Stimulated activated naive CD8-positive, alpha-beta T cell treated with anti-CD3 and anti-CD28 coated beads, Interleukin-15, Interleukin-2, amounts not matched to agents 100 ng/mL and 50 ng/mL, for 24 hours (primary cell): ENCODE measurements around the gene WSCD2.

ENCODE experiments used
- H3K27ac Mint-ChIP-seq: one replicate; pipeline ENCODE4 v1.8.0; 2021; ENCODE audit warnings: mild to moderate bottlenecking, mixed read lengths
- H3K27me3 Mint-ChIP-seq: one replicate; pipeline ENCODE4 v1.8.0; 2021; ENCODE audit warnings: mixed read lengths
- H3K36me3 Mint-ChIP-seq: one replicate; pipeline ENCODE4 v1.8.0; 2021; ENCODE audit warnings: low read depth, mixed read lengths
- H3K4me1 Mint-ChIP-seq: one replicate; pipeline ENCODE4 v1.8.0; 2021; ENCODE audit warnings: low read depth, mixed read lengths
- H3K4me3 Mint-ChIP-seq: one replicate; pipeline ENCODE4 v1.8.0; 2021; ENCODE audit warnings: mild to moderate bottlenecking, mixed read lengths
- H3K9me3 Mint-ChIP-seq: one replicate; pipeline ENCODE4 v1.8.0; 2021; ENCODE audit warnings: mixed read lengths

Gene WSCD2

GRCh38 chr12:108231909-108232434 lies 102.9 kb downstream of the WSCD2 start:
- H3K36me3 Mint-ChIP-seq: no peaks in the 10 kb centered on the region
- H3K4me1 Mint-ChIP-seq: no peaks in the 10 kb centered on the region
- peaks cover 29% of the 10 kb centered on the region for H3K27me3 Mint-ChIP-seq
- H3K9me3 Mint-ChIP-seq: peaks cover 4% of the 10 kb centered on the region
- H3K27ac Mint-ChIP-seq: no peak overlapping the region
- no peak overlapping the region for H3K4me3 Mint-ChIP-seq

GRCh38 chr12:108232565-108232964 lies 103.5 kb downstream of the WSCD2 start:
- Mint-ChIP-seq H3K9me3 (peaks cover 2% of the 10 kb centered on the region), H3K27me3 (peaks cover 31% of the 10 kb centered on the region), H3K4me3 (no peak overlapping the region), H3K36me3 (no peaks in the 10 kb centered on the region), H3K27ac (no peak overlapping the region), H3K4me1 (no peaks in the 10 kb centered on the region)

DNA sequence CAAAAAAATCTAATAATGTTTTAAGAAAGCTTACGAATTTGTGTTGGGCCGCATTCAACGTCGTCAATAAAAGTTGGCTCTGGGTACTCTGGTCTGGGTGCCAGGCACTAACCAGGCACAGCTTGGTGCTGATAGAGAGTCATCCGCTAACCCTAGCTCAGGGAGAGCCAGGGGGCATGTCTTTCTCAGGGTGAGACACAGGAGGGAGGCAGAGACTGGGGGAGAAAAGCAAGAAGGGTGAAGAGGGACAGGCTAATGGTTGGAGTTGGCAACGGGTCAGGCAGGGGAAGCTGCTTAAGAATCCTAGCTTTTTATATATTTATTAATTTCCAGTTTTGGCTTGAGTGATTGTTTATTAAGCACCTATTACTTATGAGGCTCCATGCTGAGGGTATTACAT lies 105.1 kb downstream of the WSCD2 start:
- Mint-ChIP-seq H3K27me3 (peaks cover 34% of the 10 kb centered on the region), H3K36me3 (no peaks in the 10 kb centered on the region), H3K4me3 (no peak overlapping the region), H3K4me1 (no peaks in the 10 kb centered on the region), H3K27ac (no peak overlapping the region), H3K9me3 (no peaks in the 10 kb centered on the region)

DNA sequence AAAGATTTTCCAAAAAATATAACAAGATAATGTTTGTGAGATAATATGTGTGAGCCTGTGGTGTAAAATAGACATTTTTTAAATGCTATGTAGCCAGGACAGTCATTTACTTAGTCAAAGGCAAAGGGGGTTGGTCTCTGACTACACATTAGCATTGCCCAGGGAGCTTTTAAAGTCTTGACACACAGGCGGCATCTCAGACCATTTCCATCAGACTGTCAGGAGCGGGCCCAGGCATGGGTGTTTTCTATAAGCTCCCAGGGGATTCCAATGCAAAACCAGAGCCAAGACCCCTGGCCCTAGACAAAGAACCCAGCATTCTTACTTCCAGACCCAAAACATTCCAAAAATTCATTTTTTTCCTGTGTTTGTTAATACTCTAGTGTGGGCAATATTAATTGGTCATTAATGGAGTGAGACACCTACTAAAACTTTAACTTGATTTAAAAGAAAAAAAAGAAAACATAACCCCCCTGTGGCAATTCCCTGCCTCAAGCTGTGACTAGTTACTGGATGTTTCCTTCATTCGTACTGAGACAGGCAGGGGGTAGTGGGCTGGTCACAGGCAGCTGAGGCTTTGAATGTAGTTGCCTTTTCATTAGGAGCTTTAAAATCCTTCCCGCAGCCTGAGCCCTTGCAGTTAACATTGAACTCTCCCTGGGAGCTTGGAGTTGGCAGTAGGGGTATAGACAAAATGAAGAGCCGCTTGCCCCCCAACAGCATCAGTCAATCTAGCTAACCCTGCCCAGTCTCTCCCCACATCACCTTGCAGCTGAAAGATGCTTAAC lies 106.3 kb downstream of the WSCD2 start:
- Mint-ChIP-seq H3K27ac (no peak overlapping the region), H3K36me3 (no peaks in the 10 kb centered on the region), H3K27me3 (peaks cover 31% of the 10 kb centered on the region), H3K4me3 (no peak overlapping the region), H3K4me1 (no peaks in the 10 kb centered on the region), H3K9me3 (no peaks in the 10 kb centered on the region)

DNA sequence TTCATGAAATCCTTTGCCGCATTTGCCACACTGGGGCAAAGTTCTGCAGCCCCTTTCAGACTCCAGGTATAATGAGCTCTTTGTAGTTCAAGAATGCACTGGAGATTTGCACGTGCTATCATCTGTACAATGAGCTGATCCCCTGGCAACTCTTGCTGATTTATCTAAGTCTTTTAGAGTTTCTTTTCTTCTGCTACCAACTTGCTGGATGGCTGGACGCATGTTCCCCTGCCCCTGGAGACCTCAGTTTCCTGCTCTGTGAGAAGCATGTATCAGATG lies 106.8 kb downstream of the WSCD2 start:
- Mint-ChIP-seq H3K9me3 (no peaks in the 10 kb centered on the region), H3K27ac (no peak overlapping the region), H3K4me1 (no peaks in the 10 kb centered on the region), H3K4me3 (no peak overlapping the region), H3K27me3 (peaks cover 26% of the 10 kb centered on the region), H3K36me3 (no peaks in the 10 kb centered on the region)

DNA sequence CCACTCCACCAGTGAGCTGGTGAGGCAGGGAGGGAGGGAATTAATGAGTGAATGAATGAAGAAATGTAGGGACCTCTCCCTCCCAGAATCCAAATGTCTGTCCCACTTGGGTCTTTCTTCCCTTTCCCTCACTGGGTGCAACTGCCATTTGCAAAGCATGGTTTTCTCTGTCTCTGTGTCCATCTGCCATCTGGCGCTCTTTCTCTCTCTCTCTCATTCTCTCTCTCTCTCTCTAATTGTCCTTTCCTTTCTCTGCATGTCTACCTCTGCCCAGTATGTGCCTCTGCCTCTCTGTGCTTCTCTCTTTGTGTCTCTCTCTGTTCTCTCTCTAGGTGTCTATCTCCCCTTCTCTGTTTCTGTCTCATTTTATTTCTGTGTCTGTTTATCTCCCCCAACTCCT lies 107.3 kb downstream of the WSCD2 start:
- Mint-ChIP-seq H3K9me3 (no peaks in the 10 kb centered on the region), H3K4me3 (no peak overlapping the region), H3K27me3 (peaks cover 25% of the 10 kb centered on the region), H3K36me3 (no peaks in the 10 kb centered on the region), H3K4me1 (no peaks in the 10 kb centered on the region), H3K27ac (no peak overlapping the region)

DNA sequence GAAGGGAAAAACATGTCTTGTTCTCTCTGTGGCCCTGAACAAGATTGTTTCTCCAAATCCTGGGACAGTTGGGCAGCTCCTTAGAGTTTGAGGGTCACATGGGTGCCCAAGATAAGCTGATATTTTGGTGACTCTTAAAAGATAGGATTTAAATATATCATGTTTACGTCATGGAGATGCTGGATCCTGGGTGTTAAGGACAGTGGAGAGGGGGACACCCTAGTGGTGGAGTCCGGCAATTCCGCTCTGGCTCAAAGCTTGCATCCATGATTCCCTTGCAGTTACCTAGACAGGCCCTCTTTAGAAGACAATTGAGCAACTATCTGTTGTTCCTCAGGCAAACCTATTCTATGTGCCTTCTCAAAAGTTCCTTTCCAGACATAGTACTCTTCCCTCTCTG lies 108.2 kb downstream of the WSCD2 start:
- no peaks in the 10 kb centered on the region for H3K9me3 Mint-ChIP-seq
- H3K27me3 Mint-ChIP-seq: peaks cover 17% of the 10 kb centered on the region
- no peaks in the 10 kb centered on the region for H3K4me1 Mint-ChIP-seq
- H3K4me3 Mint-ChIP-seq: no peak overlapping the region
- H3K36me3 Mint-ChIP-seq: no peaks in the 10 kb centered on the region
- H3K27ac Mint-ChIP-seq: no peak overlapping the region

GRCh38 chr12:108238474-108238873 lies 109.4 kb downstream of the WSCD2 start:
- Mint-ChIP-seq H3K4me3 (no peak overlapping the region), H3K27ac (no peak overlapping the region), H3K4me1 (no peaks in the 10 kb centered on the region), H3K36me3 (no peaks in the 10 kb centered on the region), H3K27me3 (peaks cover 16% of the 10 kb centered on the region), H3K9me3 (no peaks in the 10 kb centered on the region)

- Mint-ChIP-seq H3K27ac (no peak overlapping the region), H3K4me1 (no peaks in the 10 kb centered on the region), H3K36me3 (no peaks in the 10 kb centered on the region), H3K9me3 (no peaks in the 10 kb centered on the region), H3K4me3 (no peak overlapping the region), H3K27me3 (peaks cover 16% of the 10 kb centered on the region)
Observed at GRCh38 chr12:108239378-108239777, 110.3 kb downstream of the WSCD2 start.

DNA sequence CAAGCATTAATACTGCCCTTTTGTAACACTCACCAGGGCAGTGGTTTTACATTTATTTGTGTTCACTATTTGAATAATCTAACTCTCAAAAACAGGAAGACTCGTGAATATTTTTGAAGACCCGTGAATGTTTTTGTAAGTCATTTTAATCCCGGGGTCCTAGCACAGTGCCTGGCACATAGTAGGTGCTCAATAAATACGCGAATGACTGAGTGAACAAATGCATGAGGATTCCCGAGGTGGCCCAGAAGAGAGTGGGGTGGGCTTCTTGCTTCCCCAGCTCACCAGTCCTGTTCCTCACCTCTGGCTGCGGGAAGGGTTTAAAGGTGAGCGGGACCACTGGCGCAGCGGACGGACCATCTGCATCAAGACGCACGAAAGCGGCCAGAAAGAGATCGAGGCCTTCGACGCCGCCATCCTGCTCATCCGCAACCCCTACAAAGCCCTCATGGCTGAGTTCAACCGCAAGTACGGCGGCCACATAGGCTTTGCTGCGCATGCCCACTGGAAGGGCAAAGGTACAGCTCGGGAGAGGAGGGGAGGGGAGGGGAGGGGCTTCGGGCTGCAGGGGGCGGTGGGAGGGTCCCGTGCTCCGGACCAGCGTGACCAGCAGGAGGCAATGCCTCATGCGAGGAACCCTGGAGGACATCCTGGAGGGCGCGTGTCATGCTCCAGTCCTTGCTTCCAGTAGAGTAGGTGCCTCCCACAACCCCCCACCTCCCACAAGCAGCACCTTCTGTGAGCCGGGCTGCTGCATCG lies 111.1 kb downstream of the WSCD2 start:
- H3K27me3 Mint-ChIP-seq: peaks cover 16% of the 10 kb centered on the region
- no peaks in the 10 kb centered on the region for H3K36me3 Mint-ChIP-seq
- H3K9me3 Mint-ChIP-seq: no peaks in the 10 kb centered on the region
- no peak overlapping the region for H3K4me3 Mint-ChIP-seq
- H3K4me1 Mint-ChIP-seq: no peaks in the 10 kb centered on the region
- no peak overlapping the region for H3K27ac Mint-ChIP-seq

DNA sequence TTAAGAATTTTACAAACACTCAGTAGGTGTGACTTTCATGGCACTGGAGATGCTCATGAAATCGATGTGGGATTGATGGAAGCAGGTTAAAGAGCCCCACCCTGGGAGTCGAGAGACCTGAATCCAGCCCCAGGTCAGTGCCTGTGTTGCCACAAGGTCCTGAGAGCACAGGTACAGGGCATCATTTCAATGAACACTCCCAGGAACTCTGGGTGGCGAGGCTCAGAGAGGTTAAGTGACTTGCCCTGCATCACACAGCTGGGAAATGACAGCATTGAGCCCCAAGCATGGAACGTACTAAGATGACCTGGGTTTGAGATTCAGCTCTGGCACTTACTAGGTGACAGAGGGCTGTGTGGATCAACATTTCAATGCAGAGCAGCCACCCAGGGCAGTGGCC lies 111.8 kb downstream of the WSCD2 start:
- no peaks in the 10 kb centered on the region for H3K36me3 Mint-ChIP-seq
- H3K9me3 Mint-ChIP-seq: no peaks in the 10 kb centered on the region
- H3K4me1 Mint-ChIP-seq: no peaks in the 10 kb centered on the region
- H3K27me3 Mint-ChIP-seq: peaks cover 16% of the 10 kb centered on the region
- H3K27ac Mint-ChIP-seq: no peak overlapping the region
- no peak overlapping the region for H3K4me3 Mint-ChIP-seq

GRCh38 chr12:108241986-108242703 lies 113.1 kb downstream of the WSCD2 start:
- no peaks in the 10 kb centered on the region for H3K4me1 Mint-ChIP-seq
- H3K27me3 Mint-ChIP-seq: peaks cover 11% of the 10 kb centered on the region
- no peaks in the 10 kb centered on the region for H3K36me3 Mint-ChIP-seq
- H3K9me3 Mint-ChIP-seq: no peaks in the 10 kb centered on the region
- no peak overlapping the region for H3K4me3 Mint-ChIP-seq
- H3K27ac Mint-ChIP-seq: no peak overlapping the region

- Mint-ChIP-seq H3K27me3 (peaks cover 11% of the 10 kb centered on the region), H3K36me3 (no peaks in the 10 kb centered on the region), H3K4me3 (no peak overlapping the region), H3K27ac (no peak overlapping the region), H3K9me3 (no peaks in the 10 kb centered on the region), H3K4me1 (no peaks in the 10 kb centered on the region)
Observed at GRCh38 chr12:108247130-108247529, 118.0 kb downstream of the WSCD2 start.

DNA sequence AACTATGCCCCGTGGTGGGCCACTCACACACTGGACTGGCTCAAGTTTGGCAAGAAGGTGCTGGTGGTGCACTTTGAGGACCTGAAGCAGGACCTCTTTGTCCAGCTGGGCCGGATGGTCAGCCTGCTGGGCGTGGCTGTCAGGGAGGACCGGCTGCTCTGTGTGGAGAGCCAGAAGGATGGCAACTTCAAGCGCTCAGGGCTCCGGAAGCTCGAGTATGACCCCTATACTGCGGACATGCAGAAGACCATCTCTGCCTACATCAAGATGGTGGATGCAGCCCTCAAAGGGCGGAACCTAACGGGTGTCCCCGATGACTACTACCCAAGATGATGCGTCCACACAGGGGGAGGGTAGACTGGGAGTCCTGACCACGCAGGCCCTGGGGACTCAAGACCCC lies 118.9 kb downstream of the WSCD2 start:
- Mint-ChIP-seq H3K36me3 (no peaks in the 10 kb centered on the region), H3K4me3 (no peak overlapping the region), H3K9me3 (no peaks in the 10 kb centered on the region), H3K27ac (no peak overlapping the region), H3K4me1 (no peaks in the 10 kb centered on the region), H3K27me3 (peaks cover 12% of the 10 kb centered on the region)

DNA sequence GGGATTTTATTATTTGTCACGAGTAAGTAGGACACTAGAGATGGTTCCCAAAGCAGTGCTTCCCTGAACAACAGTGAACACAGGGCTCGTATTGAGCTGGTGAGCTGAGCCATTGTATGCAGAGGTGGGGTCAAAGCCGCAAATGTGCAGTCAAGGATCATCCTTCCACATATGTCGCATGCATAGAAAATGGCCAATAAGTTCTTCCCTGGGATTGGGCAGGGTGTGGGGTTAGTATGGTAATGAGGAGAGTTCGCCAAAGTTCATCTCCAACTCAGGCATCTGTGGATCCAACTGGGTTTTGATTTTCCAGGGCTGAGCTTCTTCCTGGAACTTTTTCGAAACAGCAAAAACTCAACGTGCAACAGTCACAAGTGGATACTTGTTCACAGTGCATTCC lies 123.4 kb downstream of the WSCD2 start:
- H3K4me1 Mint-ChIP-seq: no peaks in the 10 kb centered on the region
- no peaks in the 10 kb centered on the region for H3K9me3 Mint-ChIP-seq
- H3K27ac Mint-ChIP-seq: no peak overlapping the region
- H3K27me3 Mint-ChIP-seq: peaks cover 16% of the 10 kb centered on the region
- H3K4me3 Mint-ChIP-seq: no peak overlapping the region
- no peaks in the 10 kb centered on the region for H3K36me3 Mint-ChIP-seq
